ENCODE results near the gene APH1B. TPM values are rescaled to one million over a fixed set of nuclear protein-coding genes. Genes with fewer than 3 reads are reported as not detected.

The APH1B gene
- total RNA-seq, 1 experiment from 2014 or later = 6.2 TPM

GRCh38 chr15:63338170-63338569 lies 60.8 kb downstream of the APH1B start:
- DNase-seq (ENCODE audit: low spot score) = peak; percentile 28
- CTCF ChIA-PET = no interaction called here
- peaks cover 19% of the 10 kb centered on the region for H3K4me1 ChIP-seq (ENCODE audit: insufficient read depth, low read length, poor library complexity, severe bottlenecking)
- H3K36me3 ChIP-seq (ENCODE audit: insufficient read depth, low read length, poor library complexity, severe bottlenecking) = no peaks in the 10 kb centered on the region
- H3K27ac ChIP-seq (ENCODE audit: low read depth, low read length, poor library complexity, severe bottlenecking) = no peak overlapping the region
- intact Hi-C loops (cut with micrococcal nuclease; ENCODE audit: unreplicated experiment) = no loop called here
- TF ChIP-seq, protein P1, sequence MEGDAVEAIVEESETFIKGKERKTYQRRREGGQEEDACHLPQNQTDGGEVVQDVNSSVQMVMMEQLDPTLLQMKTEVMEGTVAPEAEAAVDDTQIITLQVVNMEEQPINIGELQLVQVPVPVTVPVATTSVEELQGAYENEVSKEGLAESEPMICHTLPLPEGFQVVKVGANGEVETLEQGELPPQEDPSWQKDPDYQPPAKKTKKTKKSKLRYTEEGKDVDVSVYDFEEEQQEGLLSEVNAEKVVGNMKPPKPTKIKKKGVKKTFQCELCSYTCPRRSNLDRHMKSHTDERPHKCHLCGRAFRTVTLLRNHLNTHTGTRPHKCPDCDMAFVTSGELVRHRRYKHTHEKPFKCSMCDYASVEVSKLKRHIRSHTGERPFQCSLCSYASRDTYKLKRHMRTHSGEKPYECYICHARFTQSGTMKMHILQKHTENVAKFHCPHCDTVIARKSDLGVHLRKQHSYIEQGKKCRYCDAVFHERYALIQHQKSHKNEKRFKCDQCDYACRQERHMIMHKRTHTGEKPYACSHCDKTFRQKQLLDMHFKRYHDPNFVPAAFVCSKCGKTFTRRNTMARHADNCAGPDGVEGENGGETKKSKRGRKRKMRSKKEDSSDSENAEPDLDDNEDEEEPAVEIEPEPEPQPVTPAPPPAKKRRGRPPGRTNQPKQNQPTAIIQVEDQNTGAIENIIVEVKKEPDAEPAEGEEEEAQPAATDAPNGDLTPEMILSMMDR (conservative IDR thresholded peaks at IDR 0.05; ENCODE audit: low read depth, low read length) = no peak
- no peak for TF ChIP-seq EZH2 (IDR thresholded peaks at IDR 0.05; ENCODE audit: borderline replicate concordance, low read depth, low read length, poor library complexity, severe bottlenecking)
- H3K27me3 ChIP-seq (replicated peaks; ENCODE audit: insufficient read depth, low read depth, low read length, poor library complexity) = no peaks in the 10 kb centered on the region
- no TSS peak for BruUV-seq (replicated peaks)
- POLR2A ChIA-PET (ENCODE audit: low non-redundant PET) = no interaction called here
- H3K9me3 ChIP-seq (ENCODE audit: low read depth, low read length, poor library complexity, severe bottlenecking) = no peaks in the 10 kb centered on the region
- no peak overlapping the region for H3K4me3 ChIP-seq (ENCODE audit: low read depth, low read length, poor library complexity, severe bottlenecking)

DNA sequence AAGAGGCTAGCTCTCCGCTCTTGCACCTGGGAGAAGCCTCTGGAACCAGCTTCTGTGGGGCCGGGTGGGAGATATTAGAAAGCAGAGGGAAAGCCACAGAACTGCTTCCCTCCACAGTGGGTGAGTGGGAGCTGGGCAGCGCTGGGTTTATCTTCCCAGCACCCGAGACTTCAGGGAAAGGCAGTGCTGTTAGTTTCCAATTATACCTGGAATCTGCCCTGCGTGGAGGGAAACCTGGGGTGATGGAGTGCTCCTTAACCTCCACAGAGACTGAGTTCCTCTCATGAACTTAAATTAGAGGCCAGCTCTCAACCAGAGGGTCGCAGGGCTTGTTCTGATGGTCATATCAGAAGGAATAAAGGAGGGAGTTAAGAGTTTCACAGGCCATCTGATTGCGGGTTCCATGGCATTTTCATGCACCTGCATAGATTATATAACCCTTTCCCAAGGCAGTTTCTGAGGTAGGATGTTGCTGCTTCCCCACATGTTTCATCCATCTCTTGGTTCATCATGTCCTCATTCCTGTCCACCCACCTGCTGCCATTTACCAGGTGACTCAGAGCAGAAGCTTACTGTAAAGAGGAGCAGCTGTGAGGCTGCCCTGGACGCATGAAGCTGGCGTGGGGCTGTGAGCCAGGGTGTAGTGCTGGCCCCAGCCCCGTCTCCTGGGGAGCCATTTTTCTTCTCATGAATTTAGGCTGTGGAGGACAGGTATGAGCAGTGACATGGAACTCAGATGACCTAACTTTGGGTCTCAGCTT lies 61.8 kb downstream of the APH1B start:
- TF ChIP-seq, protein P1 (conservative IDR thresholded peaks at IDR 0.05; ENCODE audit: low read depth, low read length) = no peak
- TF ChIP-seq EZH2 (IDR thresholded peaks at IDR 0.05; ENCODE audit: borderline replicate concordance, low read depth, low read length, poor library complexity, severe bottlenecking) = no peak
- Histone ChIP-seq H3K36me3 (ENCODE audit: insufficient read depth, low read length, poor library complexity, severe bottlenecking) (no peaks in the 10 kb centered on the region), H3K27me3 (replicated peaks; ENCODE audit: insufficient read depth, low read depth, low read length, poor library complexity) (no peaks in the 10 kb centered on the region), H3K27ac (ENCODE audit: low read depth, low read length, poor library complexity, severe bottlenecking) (no peak overlapping the region), H3K4me1 (ENCODE audit: insufficient read depth, low read length, poor library complexity, severe bottlenecking) (peaks cover 30% of the 10 kb centered on the region), H3K9me3 (ENCODE audit: low read depth, low read length, poor library complexity, severe bottlenecking) (no peaks in the 10 kb centered on the region), H3K4me3 (ENCODE audit: low read depth, low read length, poor library complexity, severe bottlenecking) (no peak overlapping the region)
- BruUV-seq (replicated peaks) = no TSS peak
- ChIA-PET CTCF (no interaction called here), POLR2A (ENCODE audit: low non-redundant PET) (no interaction called here)
- intact Hi-C loops (cut with micrococcal nuclease; ENCODE audit: unreplicated experiment) = no loop called here
- no peak for DNase-seq (ENCODE audit: low spot score)

- H3K4me1 ChIP-seq (ENCODE audit: insufficient read depth, low read length, poor library complexity, severe bottlenecking) = peaks cover 36% of the 10 kb centered on the region
- H3K9me3 ChIP-seq (ENCODE audit: low read depth, low read length, poor library complexity, severe bottlenecking) = no peaks in the 10 kb centered on the region
- H3K4me3 ChIP-seq (ENCODE audit: low read depth, low read length, poor library complexity, severe bottlenecking) = no peak overlapping the region
- no peaks in the 10 kb centered on the region for H3K36me3 ChIP-seq (ENCODE audit: insufficient read depth, low read length, poor library complexity, severe bottlenecking)
- POLR2A ChIA-PET (ENCODE audit: low non-redundant PET) = no interaction called here
- no peak overlapping the region for H3K27ac ChIP-seq (ENCODE audit: low read depth, low read length, poor library complexity, severe bottlenecking)
- H3K27me3 ChIP-seq (replicated peaks; ENCODE audit: insufficient read depth, low read depth, low read length, poor library complexity) = no peaks in the 10 kb centered on the region
- CTCF ChIA-PET = interaction anchor here (0.8 kb wide), 1 partner anchor 63 kb away, joined by 3 read pairs; no protein-coding TSS in a partner anchor
- intact Hi-C loops (cut with micrococcal nuclease; ENCODE audit: unreplicated experiment) = no loop called here
- DNase-seq (ENCODE audit: low spot score) = no peak
- BruUV-seq (replicated peaks) = no TSS peak
- TF ChIP-seq, protein P1 (conservative IDR thresholded peaks at IDR 0.05; ENCODE audit: low read depth, low read length) = no peak
- TF ChIP-seq EZH2 (IDR thresholded peaks at IDR 0.05; ENCODE audit: borderline replicate concordance, low read depth, low read length, poor library complexity, severe bottlenecking) = no peak
These were observed 62.4 kb downstream of the APH1B start for GRCh38 chr15:63339836-63340235.
